Fibroblast of the conjunctiva (primary cell): ENCODE data around the gene TBPL1.
A peak's percentile ranks its signal among the peaks of the same experiment; 100 is the strongest.
"Not testable (repeated sequence)": the region's sequence is repeated elsewhere in the genome, so short reads cannot be mapped to it uniquely, and the experiment has no call there.

Experiments used
- DNase-seq: peaks from one replicate; pipeline ENCODE4 v3.0.0-alpha.2; 2010; ENCODE audit warnings: low read depth

Gene TBPL1

GRCh38 chr6:133973109-133973971 lies 20.3 kb downstream of the TBPL1 start:
- DNase-seq = peak; percentile 50

- DNase-seq = peak; percentile 56
These were observed 25.2 kb downstream of the TBPL1 start for GRCh38 chr6:133977983-133978895.

- DNase-seq = no peak
These were observed 25.8 kb downstream of the TBPL1 start for GRCh38 chr6:133978896-133979240.

- DNase-seq = not testable (repeated sequence)
These were observed 26.4 kb downstream of the TBPL1 start for GRCh38 chr6:133979269-133979963.

GRCh38 chr6:133980168-133980567 lies 27.1 kb downstream of the TBPL1 start:
- no peak for DNase-seq

- no peak for DNase-seq
These were observed 30.3 kb downstream of the TBPL1 start for GRCh38 chr6:133983099-133983939.

GRCh38 chr6:133985970-133986369 lies 32.9 kb downstream of the TBPL1 start:
- DNase-seq = no peak

GRCh38 chr6:133986942-133987341 lies 33.9 kb downstream of the TBPL1 start:
- DNase-seq = no peak

GRCh38 chr6:133989525-133989924 lies 36.5 kb downstream of the TBPL1 start:
- DNase-seq = no peak

GRCh38 chr6:133990321-133990720 lies 37.3 kb downstream of the TBPL1 start:
- DNase-seq = no peak

- peak; percentile 53 for DNase-seq
These were observed 38.1 kb downstream of the TBPL1 start for GRCh38 chr6:133991096-133991593.

GRCh38 chr6:133992992-133993680 lies 40.1 kb downstream of the TBPL1 start:
- DNase-seq = no peak

- no peak for DNase-seq
These were observed 42.3 kb downstream of the TBPL1 start for GRCh38 chr6:133995296-133995695.

GRCh38 chr6:133995758-133996157 lies 42.7 kb downstream of the TBPL1 start:
- no peak for DNase-seq

GRCh38 chr6:133997267-133997666 lies 44.2 kb downstream of the TBPL1 start:
- DNase-seq = no peak

GRCh38 chr6:133999305-133999704 lies 46.3 kb downstream of the TBPL1 start:
- no peak for DNase-seq

- DNase-seq = no peak
These were observed 47.4 kb downstream of the TBPL1 start for GRCh38 chr6:134000443-134000842.

GRCh38 chr6:134002821-134003220 lies 49.8 kb downstream of the TBPL1 start:
- no peak for DNase-seq

GRCh38 chr6:134003542-134003951 lies 50.5 kb downstream of the TBPL1 start:
- no peak for DNase-seq

GRCh38 chr6:134004714-134005113 lies 51.7 kb downstream of the TBPL1 start:
- DNase-seq = no peak

GRCh38 chr6:134005800-134006199 lies 52.8 kb downstream of the TBPL1 start:
- DNase-seq = no peak
